OCI-LY1 (cell line): ENCODE results near the gene UBE2V1.

Source experiments
- CTCF ChIP-seq: fragments of 200-600 bp; sonication (generic), shearing (Covaris generic); IDR thresholded peaks from 2 replicates; pipeline ENCODE4 v1.5.1; 2017; ENCODE audit warnings: mild to moderate bottlenecking, antibody characterized with exemption, low read length, moderate library complexity, mixed read lengths
- EZH2 ChIP-seq: fragments of 200-600 bp; sonication (generic), shearing (Covaris generic); IDR thresholded peaks from 2 replicates; pipeline ENCODE4 v1.8.0; 2017; ENCODE audit warnings: borderline replicate concordance, mixed run types, mild to moderate bottlenecking, antibody characterized with exemption, low read length, moderate library complexity, mixed read lengths

GRCh38 chr20:50151034-50151743 lies 38.2 kb upstream of the UBE2V1 start:
- TF ChIP-seq CTCF (no peak), EZH2 (no peak)
